Measurements from ENCODE around the gene ASTL. TPM values are rescaled to one million over a fixed set of nuclear protein-coding genes. Genes with fewer than 3 reads are reported as not detected.

Gene ASTL
- total RNA-seq, 1 donor from 2014 or later = not detected

DNA sequence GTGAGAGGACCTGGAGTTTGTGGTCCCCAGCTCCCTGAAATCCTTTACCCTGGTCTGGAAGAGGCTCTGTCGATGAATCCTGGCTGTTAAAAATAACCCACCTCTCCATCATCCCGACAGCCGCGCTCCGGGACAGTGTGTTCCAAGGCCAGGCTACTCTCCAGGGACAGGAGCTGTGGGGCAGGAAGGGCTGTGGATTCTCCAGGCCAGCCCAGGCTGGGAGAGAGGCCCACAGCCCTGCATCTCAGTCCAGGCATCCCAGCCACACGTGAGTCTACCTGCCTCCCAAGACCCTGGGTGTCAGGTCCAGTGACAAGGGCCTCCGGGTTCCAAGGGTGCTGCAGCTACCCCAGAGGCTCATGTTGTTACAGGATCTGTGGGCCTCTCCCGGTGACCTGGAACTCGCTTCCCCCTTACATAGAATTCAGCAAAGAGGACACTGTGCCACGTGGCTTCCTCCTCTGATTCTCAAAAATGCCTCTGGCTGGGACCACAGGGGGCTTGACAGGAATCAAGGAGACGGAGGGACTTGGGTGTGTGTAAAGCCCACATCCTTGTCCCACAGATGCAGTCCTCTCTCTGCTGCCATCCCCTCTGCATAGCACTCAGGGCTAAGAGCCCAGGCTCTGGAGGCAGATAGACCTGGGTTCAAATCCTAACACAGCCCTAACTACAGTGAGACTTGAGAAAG, 39.3 kb downstream of the ASTL start:
- Mint-ChIP-seq H3K27me3 (ENCODE audit: unreplicated experiment) (peaks cover 13% of the 10 kb centered on the region), H3K9me3 (ENCODE audit: unreplicated experiment) (no peaks in the 10 kb centered on the region), H3K4me3 (ENCODE audit: unreplicated experiment) (no peak overlapping the region), H3K4me1 (ENCODE audit: unreplicated experiment) (no peaks in the 10 kb centered on the region), H3K27ac (ENCODE audit: unreplicated experiment) (no peak overlapping the region), H3K36me3 (ENCODE audit: low read depth, unreplicated experiment) (no peaks in the 10 kb centered on the region)
- TF ChIP-seq, protein P1, sequence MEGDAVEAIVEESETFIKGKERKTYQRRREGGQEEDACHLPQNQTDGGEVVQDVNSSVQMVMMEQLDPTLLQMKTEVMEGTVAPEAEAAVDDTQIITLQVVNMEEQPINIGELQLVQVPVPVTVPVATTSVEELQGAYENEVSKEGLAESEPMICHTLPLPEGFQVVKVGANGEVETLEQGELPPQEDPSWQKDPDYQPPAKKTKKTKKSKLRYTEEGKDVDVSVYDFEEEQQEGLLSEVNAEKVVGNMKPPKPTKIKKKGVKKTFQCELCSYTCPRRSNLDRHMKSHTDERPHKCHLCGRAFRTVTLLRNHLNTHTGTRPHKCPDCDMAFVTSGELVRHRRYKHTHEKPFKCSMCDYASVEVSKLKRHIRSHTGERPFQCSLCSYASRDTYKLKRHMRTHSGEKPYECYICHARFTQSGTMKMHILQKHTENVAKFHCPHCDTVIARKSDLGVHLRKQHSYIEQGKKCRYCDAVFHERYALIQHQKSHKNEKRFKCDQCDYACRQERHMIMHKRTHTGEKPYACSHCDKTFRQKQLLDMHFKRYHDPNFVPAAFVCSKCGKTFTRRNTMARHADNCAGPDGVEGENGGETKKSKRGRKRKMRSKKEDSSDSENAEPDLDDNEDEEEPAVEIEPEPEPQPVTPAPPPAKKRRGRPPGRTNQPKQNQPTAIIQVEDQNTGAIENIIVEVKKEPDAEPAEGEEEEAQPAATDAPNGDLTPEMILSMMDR (IDR thresholded peaks at IDR 0.05; ENCODE audit: unreplicated experiment) = no peak
- peak; percentile 4 for DNase-seq (ENCODE audit: low spot score)

- no peak for DNase-seq (ENCODE audit: low spot score)
- H3K36me3 Mint-ChIP-seq (ENCODE audit: low read depth, unreplicated experiment) = no peaks in the 10 kb centered on the region
- H3K27ac Mint-ChIP-seq (ENCODE audit: unreplicated experiment) = no peak overlapping the region
- H3K27me3 Mint-ChIP-seq (ENCODE audit: unreplicated experiment) = peaks cover 15% of the 10 kb centered on the region
- TF ChIP-seq, protein P1 (IDR thresholded peaks at IDR 0.05; ENCODE audit: unreplicated experiment) = no peak
- no peak overlapping the region for H3K4me3 Mint-ChIP-seq (ENCODE audit: unreplicated experiment)
- no peaks in the 10 kb centered on the region for H3K9me3 Mint-ChIP-seq (ENCODE audit: unreplicated experiment)
- H3K4me1 Mint-ChIP-seq (ENCODE audit: unreplicated experiment) = no peaks in the 10 kb centered on the region
These were observed 40.1 kb downstream of the ASTL start for GRCh38 chr2:96097951-96098823.

DNA sequence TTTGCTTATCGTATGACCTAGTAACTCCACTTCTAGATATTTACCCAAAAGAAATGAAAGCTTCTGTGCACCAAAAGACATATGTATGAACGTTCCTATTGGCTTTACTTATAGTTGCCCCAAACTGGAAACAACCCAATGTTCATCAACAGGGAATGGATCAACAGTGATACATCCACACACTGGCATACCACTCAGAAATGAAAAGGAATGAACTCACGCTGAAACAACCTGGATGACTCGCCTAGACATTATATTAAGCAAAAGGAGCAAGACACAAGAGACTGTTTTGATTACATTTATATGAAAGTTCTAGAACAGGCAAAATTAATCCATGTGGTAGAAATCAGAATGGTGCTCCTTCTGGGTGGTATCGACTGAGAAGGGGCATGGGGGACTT, 40.9 kb downstream of the ASTL start:
- TF ChIP-seq, protein P1 (IDR thresholded peaks at IDR 0.05; ENCODE audit: unreplicated experiment) = no peak
- no peak overlapping the region for H3K27ac Mint-ChIP-seq (ENCODE audit: unreplicated experiment)
- no peaks in the 10 kb centered on the region for H3K4me1 Mint-ChIP-seq (ENCODE audit: unreplicated experiment)
- H3K4me3 Mint-ChIP-seq (ENCODE audit: unreplicated experiment) = no peak overlapping the region
- H3K27me3 Mint-ChIP-seq (ENCODE audit: unreplicated experiment) = peaks cover 14% of the 10 kb centered on the region
- no peaks in the 10 kb centered on the region for H3K9me3 Mint-ChIP-seq (ENCODE audit: unreplicated experiment)
- H3K36me3 Mint-ChIP-seq (ENCODE audit: low read depth, unreplicated experiment) = no peaks in the 10 kb centered on the region
- no peak for DNase-seq (ENCODE audit: low spot score)

DNA sequence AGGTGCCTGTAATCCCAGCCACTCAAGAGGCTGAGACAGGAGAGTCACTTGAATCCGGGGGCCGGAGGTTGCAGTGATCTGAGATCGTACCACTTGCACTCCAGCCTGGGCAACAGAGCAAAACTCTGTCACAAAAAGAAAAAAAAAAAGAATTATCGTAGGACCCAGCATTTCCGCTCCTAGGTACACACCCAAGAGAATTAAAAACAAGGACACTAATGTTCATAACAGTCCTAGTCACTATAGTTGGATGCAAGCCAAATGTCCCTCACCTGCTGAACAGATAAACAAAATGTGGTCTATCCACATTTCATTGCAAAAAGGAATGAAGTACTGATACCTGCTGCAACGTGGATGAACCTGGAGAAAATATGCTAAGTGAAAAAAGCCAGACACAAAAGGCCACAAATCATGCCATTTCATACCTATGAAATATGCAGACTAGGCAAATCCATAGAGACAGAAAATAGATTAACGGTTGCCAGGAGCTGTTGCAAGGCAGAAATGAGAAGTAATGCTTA, 43.1 kb downstream of the ASTL start:
- no peak for DNase-seq (ENCODE audit: low spot score)
- no peaks in the 10 kb centered on the region for H3K9me3 Mint-ChIP-seq (ENCODE audit: unreplicated experiment)
- H3K4me1 Mint-ChIP-seq (ENCODE audit: unreplicated experiment) = no peaks in the 10 kb centered on the region
- peaks cover 4% of the 10 kb centered on the region for H3K27me3 Mint-ChIP-seq (ENCODE audit: unreplicated experiment)
- TF ChIP-seq, protein P1 (IDR thresholded peaks at IDR 0.05; ENCODE audit: unreplicated experiment) = no peak
- no peaks in the 10 kb centered on the region for H3K36me3 Mint-ChIP-seq (ENCODE audit: low read depth, unreplicated experiment)
- no peak overlapping the region for H3K27ac Mint-ChIP-seq (ENCODE audit: unreplicated experiment)
- H3K4me3 Mint-ChIP-seq (ENCODE audit: unreplicated experiment) = no peak overlapping the region
